Colonic mucosa (tissue), 4 donors: ENCODE measurements around the gene SPSB2. TPM values are rescaled to one million over a fixed set of nuclear protein-coding genes. Genes with fewer than 3 reads are reported as not detected.
"Not testable (repeated sequence)": the region's sequence is repeated elsewhere in the genome, so short reads cannot be mapped to it uniquely, and the experiment has no call there.

Experiments
- DNase-seq: peaks from one replicate; pipeline ENCODE4 v3.0.0-alpha.2; 2020
- H3K27ac ChIP-seq: fragments of 200-600 bp; one replicate; pipeline ENCODE4 v1.8.0; 2021
- H3K27me3 ChIP-seq: fragments of 200-600 bp; one replicate; pipeline ENCODE4 v1.8.0; 2021
- H3K36me3 ChIP-seq: fragments of 200-600 bp; one replicate; pipeline ENCODE4 v1.8.0; 2021
- H3K4me1 ChIP-seq: fragments of 200-600 bp; one replicate; pipeline ENCODE4 v1.8.0; 2021; ENCODE audit warnings: mild to moderate bottlenecking
- H3K4me3 ChIP-seq: fragments of 200-600 bp; one replicate; pipeline ENCODE4 v1.8.0; 2021
- H3K9ac ChIP-seq, 2 donors: one replicate each; pipeline ENCODE4 v1.7.0; 2013; ENCODE audit warnings: control low read depth in 2 of 2, low read depth in 2 of 2, low read length in 2 of 2
- H3K9me3 ChIP-seq: fragments of 200-600 bp; one replicate; pipeline ENCODE4 v1.8.0; 2021
- CTCF ChIP-seq: fragments of 200-600 bp; IDR thresholded peaks from one replicate; pipeline ENCODE4 v1.8.0; 2022; ENCODE audit warnings: antibody characterized with exemption, mild to moderate bottlenecking
- intact Hi-C: fragments of 100-400 bp; cut with DNase I; formaldehyde crosslinking; loops from one replicate; pipeline ENCODE4 v1.14.1; 2022
- total RNA-seq, 2 donors: library from RNA; stranded (reverse); fragmentation: NEBNext Ultra II Directional in 1 of 2; extraction: Animal tissue kit (Norgen Biotek cat#: 25700) in 1 of 2; gene quantifications; one replicate each; pipeline ENCODE4 v1.2.1, GENCODE V29; 2021
- donor health status: healthy.
- donor health status: DM: no; HTN: no; CAD: no.
- donor health status: DM: no; HTN: no; CAD: no.

SPSB2 gene
- total RNA-seq, 2 donors from 2014 or later = 8.4 to 19.8 TPM

GRCh38 chr12:6868211-6869048 lies 4.7 kb downstream of the SPSB2 start:
- Histone ChIP-seq H3K27me3 (no peaks in the 10 kb centered on the region), H3K9ac (peak overlapping the region; percentile 90 to 97), H3K9me3 (no peaks in the 10 kb centered on the region), H3K4me3 (peak overlapping the region; percentile 98), H3K4me1 (peaks cover 22% of the 10 kb centered on the region), H3K36me3 (peaks cover 12% of the 10 kb centered on the region), H3K27ac (peak overlapping the region; percentile 96)
- intact Hi-C loops = loop anchor here (5.0 kb wide), 1 partner anchor 99 kb away; no protein-coding TSS in a partner anchor
- no peak for TF ChIP-seq CTCF
- no peak for DNase-seq

- Histone ChIP-seq H3K36me3 (peaks cover 12% of the 10 kb centered on the region), H3K4me3 (peak within 1 kb of the TSS; percentile 98), H3K27me3 (no peaks in the 10 kb centered on the region), H3K9ac (peak within 1 kb of the TSS; percentile 90 to 97), H3K4me1 (peaks cover 22% of the 10 kb centered on the region), H3K27ac (peak within 1 kb of the TSS; percentile 96), H3K9me3 (no peaks in the 10 kb centered on the region)
- DNase-seq = peak; percentile 88
- intact Hi-C loops = loop anchor here (5.0 kb wide), 1 partner anchor 100 kb away; no protein-coding TSS in a partner anchor
- TF ChIP-seq CTCF = no peak
Measured at GRCh38 chr12:6867413-6868210, 5.5 kb downstream of the SPSB2 start, which contains the start of gene TPI1. TPI1 (plus strand) TSS chr12:6867531; CDS start chr12:6867567, 36 bp downstream.

GRCh38 chr12:6866920-6867412 lies 6.1 kb downstream of the SPSB2 start:
- Histone ChIP-seq H3K27ac (peak overlapping the region; percentile 96), H3K36me3 (peaks cover 12% of the 10 kb centered on the region), H3K9ac (peak overlapping the region; percentile 73 to 79), H3K27me3 (no peaks in the 10 kb centered on the region), H3K9me3 (no peaks in the 10 kb centered on the region), H3K4me1 (peaks cover 22% of the 10 kb centered on the region), H3K4me3 (peak overlapping the region; percentile 98)
- intact Hi-C loops = loop anchor here (5.0 kb wide), 1 partner anchor 100 kb away; no protein-coding TSS in a partner anchor
- TF ChIP-seq CTCF = no peak
- DNase-seq = no peak

- no peak for DNase-seq
- Histone ChIP-seq H3K36me3 (peaks cover 13% of the 10 kb centered on the region), H3K9ac (peak overlapping the region; percentile 73 to 79), H3K27me3 (no peaks in the 10 kb centered on the region), H3K4me3 (peak overlapping the region; percentile 98), H3K9me3 (no peaks in the 10 kb centered on the region), H3K4me1 (peaks cover 19% of the 10 kb centered on the region), H3K27ac (peak overlapping the region; percentile 96)
- TF ChIP-seq CTCF = no peak
- intact Hi-C loops = loop anchor here (5.0 kb wide), 1 partner anchor 101 kb away; no protein-coding TSS in a partner anchor
Measured at GRCh38 chr12:6866163-6866919, 6.8 kb downstream of the SPSB2 start.

- peaks cover 13% of the 10 kb centered on the region for H3K4me1 ChIP-seq
- intact Hi-C loops = loop anchor here (5.0 kb wide), 1 partner anchor 102 kb away; no protein-coding TSS in a partner anchor
- not testable (repeated sequence) for H3K9me3 ChIP-seq, H3K36me3 ChIP-seq, H3K27me3 ChIP-seq, H3K4me3 ChIP-seq, DNase-seq, H3K9ac ChIP-seq, H3K27ac ChIP-seq
Measured at GRCh38 chr12:6865307-6865706, 7.8 kb downstream of the SPSB2 start.
